ENCODE measurements around the gene NRXN3. TPM values are rescaled to one million over a fixed set of nuclear protein-coding genes. Genes with fewer than 3 reads are reported as not detected.

NRXN3 gene
- total and polyA plus RNA-seq, 3 experiments from 2014 or later, result not detected

- H3K36me3 Mint-ChIP-seq, result no peaks in the 10 kb centered on the region
- Histone ChIP-seq H3K36me3 (ENCODE audit: insufficient read depth, low read length) (no peaks in the 10 kb centered on the region), H3K4me1 (ENCODE audit: insufficient read depth, low read length) (no peaks in the 10 kb centered on the region), H3K27ac (ENCODE audit: low read depth, low read length) (no peak overlapping the region), H3K9me3 (ENCODE audit: low read length) (no peaks in the 10 kb centered on the region), H3K4me3 (ENCODE audit: low read length) (no peak overlapping the region), H3K27me3 (ENCODE audit: insufficient read depth, low read length, poor library complexity, severe bottlenecking) (no peaks in the 10 kb centered on the region)
- POLR2A ChIA-PET, result no interaction called here
- H3K27ac Mint-ChIP-seq, result no peak overlapping the region
- no peak for DNase-seq
- H3K9me3 Mint-ChIP-seq, result peaks cover 0 to 3% (median 0%) of the 10 kb centered on the region in 5 donors
- CTCF ChIA-PET, result no interaction called here
- H3K4me3 Mint-ChIP-seq, result no peak overlapping the region
- H3K27me3 Mint-ChIP-seq, result peaks cover 3 to 4% of the 10 kb centered on the region in 2 donors
- H3K4me1 Mint-ChIP-seq, result no peaks in the 10 kb centered on the region
These were observed 534.8 kb downstream of the NRXN3 start for GRCh38 chr14:78704965-78705364.

DNA sequence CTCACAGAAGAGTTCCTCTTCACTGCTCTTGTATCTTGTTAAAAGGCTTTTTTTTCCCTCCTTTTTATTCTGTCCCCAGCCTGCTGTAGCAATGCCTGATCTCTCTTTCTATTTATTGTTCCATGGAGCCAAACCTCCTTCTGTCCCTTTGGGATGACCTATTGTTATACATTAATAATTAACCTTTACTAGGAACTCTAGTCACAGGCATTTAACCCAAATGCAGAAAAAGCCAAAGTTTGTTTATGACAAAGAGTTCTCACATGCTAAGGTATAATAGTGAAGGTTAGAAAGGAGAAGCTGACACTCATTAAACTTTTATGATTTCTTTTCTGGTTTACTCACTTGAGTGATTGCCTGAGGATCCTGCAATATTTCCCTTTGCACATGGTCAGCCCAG is 535.8 kb downstream of the NRXN3 start:
- no peak for DNase-seq
- H3K4me1 ChIP-seq (ENCODE audit: insufficient read depth, low read length), result no peaks in the 10 kb centered on the region
- H3K36me3 Mint-ChIP-seq, result no peaks in the 10 kb centered on the region
- H3K27ac Mint-ChIP-seq, result no peak overlapping the region
- CTCF ChIA-PET, result no interaction called here
- no peak overlapping the region for H3K27ac ChIP-seq (ENCODE audit: low read depth, low read length)
- no peaks in the 10 kb centered on the region for H3K4me1 Mint-ChIP-seq
- H3K36me3 ChIP-seq (ENCODE audit: insufficient read depth, low read length), result no peaks in the 10 kb centered on the region
- H3K27me3 Mint-ChIP-seq, result peaks cover 3 to 4% of the 10 kb centered on the region in 2 donors
- H3K27me3 ChIP-seq (ENCODE audit: insufficient read depth, low read length, poor library complexity, severe bottlenecking), result no peaks in the 10 kb centered on the region
- POLR2A ChIA-PET, result no interaction called here
- no peak overlapping the region for H3K4me3 ChIP-seq (ENCODE audit: low read length)
- H3K4me3 Mint-ChIP-seq, result no peak overlapping the region
- H3K9me3 Mint-ChIP-seq, result peaks cover 0 to 3% (median 2%) of the 10 kb centered on the region in 5 donors
- H3K9me3 ChIP-seq (ENCODE audit: low read length), result no peaks in the 10 kb centered on the region

GRCh38 chr14:78709795-78710557 is 539.8 kb downstream of the NRXN3 start:
- Mint-ChIP-seq H3K4me1 (no peaks in the 10 kb centered on the region), H3K9me3 (peaks cover 0 to 8% (median 2%) of the 10 kb centered on the region in 5 donors), H3K4me3 (no peak overlapping the region), H3K27me3 (peaks cover 0 to 3% of the 10 kb centered on the region in 2 donors), H3K36me3 (no peaks in the 10 kb centered on the region), H3K27ac (no peak overlapping the region)
- CTCF ChIA-PET, result no interaction called here
- Histone ChIP-seq H3K27ac (ENCODE audit: low read depth, low read length) (no peak overlapping the region), H3K9me3 (ENCODE audit: low read length) (no peaks in the 10 kb centered on the region), H3K27me3 (ENCODE audit: insufficient read depth, low read length, poor library complexity, severe bottlenecking) (no peaks in the 10 kb centered on the region), H3K36me3 (ENCODE audit: insufficient read depth, low read length) (no peaks in the 10 kb centered on the region), H3K4me3 (ENCODE audit: low read length) (no peak overlapping the region), H3K4me1 (ENCODE audit: insufficient read depth, low read length) (no peaks in the 10 kb centered on the region)
- POLR2A ChIA-PET, result no interaction called here
- no peak for DNase-seq

GRCh38 chr14:78710963-78711362 is 540.8 kb downstream of the NRXN3 start:
- Histone ChIP-seq H3K4me1 (ENCODE audit: insufficient read depth, low read length) (no peaks in the 10 kb centered on the region), H3K27me3 (ENCODE audit: insufficient read depth, low read length, poor library complexity, severe bottlenecking) (no peaks in the 10 kb centered on the region), H3K9me3 (ENCODE audit: low read length) (no peaks in the 10 kb centered on the region), H3K27ac (ENCODE audit: low read depth, low read length) (no peak overlapping the region), H3K36me3 (ENCODE audit: insufficient read depth, low read length) (no peaks in the 10 kb centered on the region), H3K4me3 (ENCODE audit: low read length) (no peak overlapping the region)
- DNase-seq, result no peak
- Mint-ChIP-seq H3K27me3 (peaks cover 0 to 3% of the 10 kb centered on the region in 2 donors), H3K9me3 (peaks cover 0 to 8% (median 3%) of the 10 kb centered on the region in 5 donors), H3K27ac (no peak overlapping the region), H3K4me3 (no peak overlapping the region), H3K36me3 (no peaks in the 10 kb centered on the region), H3K4me1 (no peaks in the 10 kb centered on the region)
- ChIA-PET POLR2A (no interaction called here), CTCF (no interaction called here)

DNA sequence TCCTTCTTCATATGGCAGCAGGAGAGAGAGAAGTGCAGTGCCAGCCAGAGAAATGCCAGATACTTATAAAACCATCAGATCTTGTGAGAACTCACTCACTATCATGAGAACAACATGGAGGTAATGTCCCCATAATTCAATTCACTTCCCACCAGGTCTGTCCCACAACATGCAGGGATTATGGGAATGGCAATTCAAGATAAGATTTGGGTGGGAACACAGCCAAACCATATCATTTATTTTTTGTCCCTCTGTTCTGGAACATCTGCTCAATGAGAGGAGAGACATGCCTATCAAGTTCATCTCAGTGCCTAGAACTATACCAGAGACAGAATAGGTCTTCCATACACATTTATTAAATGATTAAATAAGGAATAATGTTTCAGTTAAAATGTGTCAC is 543.5 kb downstream of the NRXN3 start:
- DNase-seq, result no peak
- Histone ChIP-seq H3K36me3 (ENCODE audit: insufficient read depth, low read length) (no peaks in the 10 kb centered on the region), H3K4me1 (ENCODE audit: insufficient read depth, low read length) (no peaks in the 10 kb centered on the region), H3K4me3 (ENCODE audit: low read length) (no peak overlapping the region), H3K27ac (ENCODE audit: low read depth, low read length) (no peak overlapping the region), H3K27me3 (ENCODE audit: insufficient read depth, low read length, poor library complexity, severe bottlenecking) (no peaks in the 10 kb centered on the region), H3K9me3 (ENCODE audit: low read length) (no peaks in the 10 kb centered on the region)
- Mint-ChIP-seq H3K9me3 (peaks cover 0 to 8% (median 3%) of the 10 kb centered on the region in 5 donors), H3K36me3 (no peaks in the 10 kb centered on the region), H3K4me1 (no peaks in the 10 kb centered on the region), H3K27ac (no peak overlapping the region), H3K27me3 (peaks cover 0 to 3% of the 10 kb centered on the region in 2 donors), H3K4me3 (no peak overlapping the region)
- ChIA-PET POLR2A (no interaction called here), CTCF (no interaction called here)

DNA sequence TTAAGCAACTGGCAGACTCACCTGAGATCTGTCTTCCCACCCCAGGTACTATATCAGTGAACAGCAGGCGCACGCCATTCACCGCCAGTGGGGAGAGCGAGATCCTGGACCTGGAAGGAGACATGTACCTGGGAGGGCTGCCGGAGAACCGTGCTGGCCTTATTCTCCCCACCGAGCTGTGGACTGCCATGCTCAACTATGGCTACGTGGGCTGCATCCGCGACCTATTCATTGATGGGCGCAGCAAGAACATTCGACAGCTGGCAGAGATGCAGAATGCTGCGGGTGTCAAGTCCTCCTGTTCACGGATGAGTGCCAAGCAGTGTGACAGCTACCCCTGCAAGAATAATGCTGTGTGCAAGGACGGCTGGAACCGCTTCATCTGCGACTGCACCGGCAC is 544.5 kb downstream of the NRXN3 start:
- H3K27ac ChIP-seq (ENCODE audit: low read depth, low read length), result no peak overlapping the region
- Mint-ChIP-seq H3K27me3 (peaks cover 0 to 1% of the 10 kb centered on the region in 2 donors), H3K4me1 (no peaks in the 10 kb centered on the region), H3K27ac (no peak overlapping the region), H3K9me3 (peaks cover 0 to 8% (median 3%) of the 10 kb centered on the region in 5 donors), H3K4me3 (no peak overlapping the region), H3K36me3 (no peaks in the 10 kb centered on the region)
- H3K4me3 ChIP-seq (ENCODE audit: low read length), result no peak overlapping the region
- H3K4me1 ChIP-seq (ENCODE audit: insufficient read depth, low read length), result no peaks in the 10 kb centered on the region
- CTCF ChIA-PET, result no interaction called here
- DNase-seq, result no peak
- H3K36me3 ChIP-seq (ENCODE audit: insufficient read depth, low read length), result no peaks in the 10 kb centered on the region
- H3K9me3 ChIP-seq (ENCODE audit: low read length), result no peaks in the 10 kb centered on the region
- POLR2A ChIA-PET, result no interaction called here
- no peaks in the 10 kb centered on the region for H3K27me3 ChIP-seq (ENCODE audit: insufficient read depth, low read length, poor library complexity, severe bottlenecking)

DNA sequence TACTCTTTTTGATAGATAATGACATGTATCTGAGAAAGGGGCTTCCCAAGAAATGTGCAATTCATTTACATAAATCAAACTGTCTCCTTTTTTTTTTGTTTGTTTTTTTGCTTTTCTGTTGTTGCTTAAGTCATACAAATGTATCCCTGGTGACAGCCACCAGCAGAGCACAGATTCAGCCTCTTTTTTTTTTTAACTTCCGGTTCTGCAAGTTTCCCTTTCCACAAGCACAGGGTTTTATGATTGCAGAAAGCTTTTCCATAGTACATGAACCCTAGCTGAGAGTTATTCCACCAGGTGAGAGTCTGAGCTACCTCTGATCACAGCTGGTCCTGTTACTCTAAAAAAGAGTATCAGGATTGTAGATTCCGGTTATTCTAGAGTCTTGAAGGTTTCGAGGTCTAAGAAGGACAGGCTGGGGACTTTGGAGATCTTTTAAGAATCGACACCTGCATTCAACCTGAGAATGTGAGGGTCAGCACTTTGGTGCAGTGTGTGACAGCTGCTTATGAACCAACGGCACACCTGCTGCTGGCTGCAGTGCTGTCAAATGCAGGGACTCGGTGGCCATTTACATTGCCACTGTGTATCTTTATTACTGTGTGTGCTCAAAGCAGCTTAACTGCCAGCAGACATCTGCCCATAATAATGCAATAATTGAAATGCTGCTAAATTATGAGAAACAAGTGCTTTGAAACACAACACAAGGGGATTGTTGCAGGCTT is 551.7 kb downstream of the NRXN3 start:
- peaks cover 0 to 2% of the 10 kb centered on the region in 2 donors for H3K27me3 Mint-ChIP-seq
- Histone ChIP-seq H3K4me1 (ENCODE audit: insufficient read depth, low read length) (no peaks in the 10 kb centered on the region), H3K27ac (ENCODE audit: low read depth, low read length) (no peak overlapping the region), H3K4me3 (ENCODE audit: low read length) (no peak overlapping the region), H3K36me3 (ENCODE audit: insufficient read depth, low read length) (no peaks in the 10 kb centered on the region), H3K9me3 (ENCODE audit: low read length) (no peaks in the 10 kb centered on the region), H3K27me3 (ENCODE audit: insufficient read depth, low read length, poor library complexity, severe bottlenecking) (no peaks in the 10 kb centered on the region)
- DNase-seq, result no peak
- no peak overlapping the region for H3K27ac Mint-ChIP-seq
- no peaks in the 10 kb centered on the region for H3K36me3 Mint-ChIP-seq
- CTCF ChIA-PET, result no interaction called here
- no peak overlapping the region for H3K4me3 Mint-ChIP-seq
- H3K4me1 Mint-ChIP-seq, result no peaks in the 10 kb centered on the region
- POLR2A ChIA-PET, result no interaction called here
- no peaks in the 10 kb centered on the region for H3K9me3 Mint-ChIP-seq

DNA sequence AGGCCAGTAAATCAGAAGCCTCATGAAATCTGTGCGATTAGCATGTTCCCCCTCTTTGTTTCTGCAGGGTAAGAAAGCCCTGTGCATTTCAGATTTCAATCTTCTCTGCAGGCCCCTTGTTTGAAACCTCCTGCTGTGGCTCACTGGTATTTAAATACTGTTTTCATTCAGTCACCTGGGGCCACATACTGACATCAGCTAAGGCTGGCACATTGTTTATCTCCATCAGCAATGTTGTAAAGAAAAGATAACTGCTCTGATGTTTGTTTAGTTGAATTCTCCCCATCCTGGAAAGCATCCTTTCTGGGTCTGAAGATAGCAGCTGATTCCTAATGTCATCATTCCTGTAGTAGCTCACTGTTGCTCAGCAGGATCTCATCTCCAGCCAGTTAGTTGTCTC is 554.9 kb downstream of the NRXN3 start:
- DNase-seq, result no peak
- Histone ChIP-seq H3K36me3 (ENCODE audit: insufficient read depth, low read length) (no peaks in the 10 kb centered on the region), H3K9me3 (ENCODE audit: low read length) (no peaks in the 10 kb centered on the region), H3K27ac (ENCODE audit: low read depth, low read length) (no peak overlapping the region), H3K27me3 (ENCODE audit: insufficient read depth, low read length, poor library complexity, severe bottlenecking) (no peaks in the 10 kb centered on the region), H3K4me3 (ENCODE audit: low read length) (no peak overlapping the region), H3K4me1 (ENCODE audit: insufficient read depth, low read length) (no peaks in the 10 kb centered on the region)
- Mint-ChIP-seq H3K27me3 (peaks cover 0 to 2% of the 10 kb centered on the region in 2 donors), H3K36me3 (no peaks in the 10 kb centered on the region), H3K4me3 (no peak overlapping the region), H3K9me3 (no peaks in the 10 kb centered on the region), H3K4me1 (no peaks in the 10 kb centered on the region), H3K27ac (no peak overlapping the region)
- ChIA-PET CTCF (no interaction called here), POLR2A (no interaction called here)

Data from CD8-positive, alpha-beta memory T cell (primary cell).